Measurements from ENCODE around the gene TSTD1. TPM values are rescaled to one million over a fixed set of nuclear protein-coding genes. Genes with fewer than 3 reads are reported as not detected.

Gene TSTD1
- total and polyA plus RNA-seq, 2 of the 8 experiments (the other 6 are each of a cell fraction or from before 2014, with no cell fraction given): 60.9 to 314 TPM

DNA sequence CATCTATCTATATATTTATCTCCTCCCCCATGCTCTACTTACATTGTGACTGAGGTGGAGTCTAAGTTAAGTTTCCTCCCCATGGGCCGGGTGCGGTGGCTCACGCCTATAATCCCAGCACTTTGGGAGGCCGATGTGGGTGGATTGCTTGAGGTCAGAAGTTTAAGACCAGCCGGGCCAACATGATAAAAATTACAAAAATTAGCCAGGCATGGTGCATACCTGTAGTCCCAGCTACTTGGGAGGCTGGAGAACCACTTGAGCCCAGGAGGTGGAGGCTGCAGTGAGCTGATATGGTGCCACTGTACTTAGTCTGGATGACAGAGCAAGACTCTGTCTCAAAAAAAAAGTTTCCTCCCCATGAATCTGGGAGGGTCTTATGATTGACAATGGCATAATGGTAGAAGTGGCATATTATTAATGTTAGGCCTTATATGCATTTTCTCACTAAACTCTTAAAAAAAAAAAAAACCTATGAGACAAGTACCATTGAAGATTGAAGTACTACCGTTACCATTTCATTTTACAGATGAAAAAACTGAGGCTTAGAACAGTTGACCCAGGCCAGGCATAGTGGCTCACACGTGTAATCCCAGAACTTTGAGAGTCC lies 29.1 kb downstream of the TSTD1 start:
- Histone ChIP-seq H3K27me3 (replicated peaks in 1 of 4; ENCODE audit: control insufficient read depth in 3 of 4, extremely low read depth in 1 of 4, insufficient read depth in 3 of 4, low read length in 3 of 4) (no peaks in the 10 kb centered on the region), H2AK5ac (ENCODE audit: low read depth, low read length) (no peak overlapping the region), H3K36me3 (ENCODE audit: control insufficient read depth in 2 of 4, insufficient read depth in 4 of 4, low read length in 3 of 4) (peaks cover 0 to 14% (median 2%) of the 10 kb centered on the region in 4 experiments; a peak in 3 of 8 replicates), H4K8ac (ENCODE audit: extremely low read depth, insufficient read depth, low read length) (no peak overlapping the region), H2BK120ac (replicated peaks; ENCODE audit: low read depth, low read length) (no peak overlapping the region), H4K5ac (ENCODE audit: insufficient read length, low read depth, low read length) (no peak overlapping the region), H3K4me2 (ENCODE audit: insufficient read depth in 1 of 2, low read depth in 2 of 2, low read length in 2 of 2) (no peak overlapping the region), H3K9ac (replicated peaks in 1 of 4; ENCODE audit: extremely low read depth in 1 of 4, low read depth in 3 of 4, low read length in 3 of 4) (no peak overlapping the region), H3K27ac (ENCODE audit: low read depth, low read length) (no peak overlapping the region), H2BK20ac (ENCODE audit: low read length) (no peak overlapping the region), H4K20me1 (replicated peaks in 1 of 2; ENCODE audit: control insufficient read depth in 1 of 2, insufficient read depth in 2 of 2, low read length in 2 of 2) (peaks cover 7 to 29% of the 10 kb centered on the region in 2 experiments), H3K79me1 (ENCODE audit: low read depth, low read length) (peaks cover 11% of the 10 kb centered on the region), H3K23me2 (ENCODE audit: low read depth, low read length) (no peaks in the 10 kb centered on the region), H4K91ac (replicated peaks; ENCODE audit: insufficient read length, low read length) (no peak overlapping the region), H3K4me1 (replicated peaks in 1 of 4; ENCODE audit: control insufficient read depth in 3 of 4, insufficient read depth in 4 of 4, low read length in 3 of 4) (peaks cover 7 to 14% (median 12%) of the 10 kb centered on the region in 4 experiments), H3K56ac (replicated peaks; ENCODE audit: insufficient read length, low read depth, low read length) (no peak overlapping the region), H3K9me3 (ENCODE audit: insufficient read depth in 2 of 2, low read depth in 1 of 2, low read length in 1 of 2) (no peaks in the 10 kb centered on the region), H3K79me2 (ENCODE audit: control insufficient read depth in 1 of 2, insufficient read depth in 2 of 2, low read length in 2 of 2) (peaks cover 48 to 94% of the 10 kb centered on the region in 2 experiments), H3K18ac (ENCODE audit: extremely low read depth, low read length) (no peak overlapping the region), H3K4me3 (ENCODE audit: extremely low read depth in 1 of 4, insufficient read depth in 2 of 4, low read depth in 3 of 4, low read length in 4 of 4) (no peak overlapping the region), H2BK15ac (ENCODE audit: low read length) (no peak overlapping the region), H3K4ac (replicated peaks; ENCODE audit: insufficient read length, low read depth, low read length) (no peak overlapping the region), H3K23ac (ENCODE audit: insufficient read length) (no peak overlapping the region), H2BK5ac (ENCODE audit: low read depth, low read length) (no peak overlapping the region), H2AFZ (ENCODE audit: low read length) (no peak overlapping the region), H2BK12ac (ENCODE audit: low read depth, low read length) (no peak overlapping the region), H3K14ac (ENCODE audit: insufficient read length) (no peak overlapping the region)
- no peak for DNase-seq (ENCODE audit: low read depth in 1 of 2, low spot score in 2 of 2)
- POLR2A ChIA-PET (ENCODE audit: partially characterized antibody): interaction anchor here (0.7 to 4.9 kb wide), 4 partner anchors 8 to 12 kb away, joined by 3 to 22 read pairs (median 7); partner anchors contain the start of gene F11R
- no peak for TF ChIP-seq HDAC2 (IDR thresholded peaks at IDR 0.05; ENCODE audit: borderline replicate concordance in 1 of 2, low read depth in 2 of 2, low read length in 2 of 2)
- WGBS, 2 experiments (ENCODE audit: extremely low coverage in 1 of 2, insufficient coverage in 1 of 2, insufficient read length in 1 of 2, insufficient replicate concordance in 2 of 2, low coverage in 1 of 2, low lambda C conversion rate in 2 of 2, missing lambda C conversion rate in 1 of 2): 95% methylated on average over 7 of the region's 7 CpGs; no CpG with 5 or more reads in 1 of the 2 experiments
- FAIRE-seq: no peak
- CTCF ChIA-PET (ENCODE audit: partially characterized antibody): interaction anchor here (0.7 to 9.8 kb wide), 3 partner anchors 11 to 34 kb away, joined by 3 to 58 read pairs (median 6); partner anchors contain the start of gene F11R

Measured in H1 (cell line).